CD4-positive, alpha-beta T cell treated with Interferon gamma for 1 hour (primary cell): Measurements from ENCODE around the gene MAML3.

Source experiments
- DNase-seq: peaks from one replicate; pipeline ENCODE4 v3.0.0-alpha.2; 2020

The MAML3 gene

DNA sequence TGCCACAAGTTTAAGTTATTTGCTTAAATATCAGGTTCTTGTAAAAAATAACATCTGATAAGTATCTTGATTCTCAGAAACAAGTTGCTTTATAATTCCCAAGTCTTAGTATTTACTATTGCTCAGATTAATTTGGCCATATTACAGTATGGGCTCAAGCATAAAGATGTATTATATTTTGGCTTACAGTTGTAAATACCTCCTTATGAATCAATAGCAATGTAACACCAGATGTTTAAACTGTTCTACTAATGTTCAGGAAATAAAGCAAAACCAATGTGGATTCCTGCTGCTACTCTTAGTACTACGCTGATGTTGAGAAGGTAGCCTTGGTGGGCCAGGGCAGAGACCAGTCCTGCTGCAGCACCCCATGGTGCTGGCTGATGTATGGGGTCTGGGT, 385.6 kb downstream of the MAML3 start:
- no peak for DNase-seq

- no peak for DNase-seq
These were observed 386.4 kb downstream of the MAML3 start for GRCh38 chr4:139767585-139767984.

GRCh38 chr4:139767168-139767567, 386.8 kb downstream of the MAML3 start:
- DNase-seq: no peak

GRCh38 chr4:139764686-139765310, 389.2 kb downstream of the MAML3 start:
- DNase-seq: no peak

DNA sequence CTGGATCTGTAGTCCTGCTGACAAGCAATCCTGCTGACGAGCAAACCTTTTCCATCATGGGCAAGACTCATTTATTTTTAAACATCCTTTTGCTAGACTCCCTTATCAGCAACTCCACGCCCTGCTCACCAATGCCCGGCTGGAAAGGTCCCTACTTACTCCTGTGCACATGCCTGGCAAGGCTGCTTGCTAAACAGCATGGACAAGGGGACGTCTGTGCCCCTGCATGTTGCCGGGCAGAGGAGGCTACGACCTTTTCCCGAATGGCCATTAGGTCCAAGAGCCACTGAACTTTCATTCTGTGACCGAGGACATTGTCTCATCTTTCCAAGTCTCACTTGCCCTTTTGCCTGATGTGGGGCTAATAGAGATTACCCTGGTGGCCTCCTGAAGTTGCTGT, 389.8 kb downstream of the MAML3 start:
- DNase-seq: no peak

GRCh38 chr4:139763672-139764071, 390.3 kb downstream of the MAML3 start:
- no peak for DNase-seq

- no peak for DNase-seq
These were observed 390.8 kb downstream of the MAML3 start for GRCh38 chr4:139763205-139763604.

DNA sequence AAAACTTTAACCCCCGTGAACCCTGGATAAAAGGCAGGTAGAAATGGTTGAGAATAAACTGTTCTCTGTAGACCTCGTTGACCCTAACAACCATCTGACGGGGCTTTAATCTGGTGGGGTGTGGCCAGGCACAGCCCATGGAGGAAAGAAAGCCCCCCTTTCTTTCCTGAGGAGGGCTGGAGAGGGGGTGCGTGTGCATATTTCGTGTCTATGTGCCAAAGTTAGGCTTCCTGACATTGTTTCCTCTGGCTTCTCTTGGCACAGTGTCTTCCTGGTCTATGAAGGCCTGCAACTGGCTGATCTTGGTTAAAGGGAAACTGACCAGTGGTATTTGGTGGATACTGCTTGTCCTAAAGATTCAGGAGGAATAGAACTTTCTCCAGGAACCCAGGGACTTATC, 391.3 kb downstream of the MAML3 start:
- no peak for DNase-seq

DNA sequence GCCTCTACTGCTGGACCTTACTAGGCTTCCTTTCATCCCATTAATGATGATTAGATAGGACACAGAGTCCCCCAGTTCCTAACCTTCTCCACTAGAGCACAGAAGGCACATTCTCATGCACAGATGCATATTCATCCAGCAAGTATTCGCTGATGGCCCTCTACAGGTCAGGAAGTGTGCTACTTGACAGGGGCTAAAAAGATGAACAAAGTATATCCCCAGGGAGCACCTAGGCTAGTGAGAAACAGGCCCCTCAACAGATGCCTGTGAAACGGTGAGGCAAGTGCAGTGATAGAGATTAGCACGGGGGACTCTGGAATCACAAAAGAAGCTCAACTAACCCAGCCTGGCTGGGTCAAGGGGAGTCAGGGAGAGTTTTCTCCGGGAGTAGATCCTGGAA, 392.5 kb downstream of the MAML3 start:
- DNase-seq: no peak

DNA sequence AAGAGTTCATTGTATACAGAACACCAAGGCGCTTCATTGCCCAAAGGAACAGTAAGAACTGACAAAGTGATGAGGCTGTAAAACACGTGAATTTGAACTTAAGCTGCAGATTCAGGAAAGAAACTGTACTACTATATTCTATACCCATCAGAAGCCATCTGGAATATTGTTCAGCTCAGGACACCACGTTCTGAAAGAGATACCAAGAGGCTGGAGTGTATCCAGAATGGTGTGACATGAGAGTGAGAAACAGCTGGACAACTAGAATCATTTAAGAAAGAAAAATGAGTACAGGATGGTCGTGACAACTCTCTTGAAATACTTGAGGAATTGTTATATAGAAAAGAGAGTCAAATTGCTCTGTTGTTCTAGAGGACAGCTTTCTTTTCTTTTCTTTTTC, 393.4 kb downstream of the MAML3 start:
- DNase-seq: no peak

GRCh38 chr4:139759097-139759496, 394.9 kb downstream of the MAML3 start:
- DNase-seq: no peak

- DNase-seq: no peak
These were observed 397.4 kb downstream of the MAML3 start for GRCh38 chr4:139756391-139757180.

DNA sequence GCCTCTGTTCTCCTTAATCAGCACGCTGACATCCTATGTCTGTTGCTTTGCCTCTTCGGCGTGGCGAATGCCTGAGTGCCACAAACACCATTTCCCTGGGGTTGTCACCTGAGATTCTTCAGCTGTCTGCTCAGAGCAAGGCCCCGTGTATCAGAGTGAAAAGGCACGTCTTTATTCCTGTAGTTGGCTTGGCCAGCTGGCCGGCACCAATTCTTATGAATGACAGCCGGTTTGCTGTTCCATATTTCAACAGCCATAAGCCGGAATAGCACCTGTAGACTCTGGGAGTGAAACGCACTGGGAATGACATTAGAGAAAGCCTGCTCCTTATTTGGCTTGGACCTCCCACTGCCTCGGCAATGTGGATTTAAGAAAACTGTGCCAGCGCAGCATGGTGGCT, 399.0 kb downstream of the MAML3 start:
- no peak for DNase-seq

DNA sequence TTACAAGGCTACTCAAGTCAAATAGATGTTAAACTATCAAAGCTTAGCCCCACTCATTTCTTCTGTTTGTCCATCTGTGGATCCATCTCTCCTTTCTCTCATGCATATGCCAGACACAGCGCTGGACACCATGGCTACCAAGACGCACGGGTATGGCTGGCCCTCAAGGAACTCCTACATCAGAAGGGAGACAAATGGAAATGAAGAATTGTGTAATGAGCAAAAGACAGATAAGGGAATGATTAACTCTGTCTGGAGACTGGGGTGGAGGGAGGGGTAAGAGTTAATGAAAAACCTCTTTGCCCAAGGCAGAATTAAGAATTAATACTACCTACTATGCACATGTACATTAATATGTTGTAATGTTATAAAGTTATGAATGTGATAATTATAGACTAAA, 400.3 kb downstream of the MAML3 start:
- no peak for DNase-seq

DNA sequence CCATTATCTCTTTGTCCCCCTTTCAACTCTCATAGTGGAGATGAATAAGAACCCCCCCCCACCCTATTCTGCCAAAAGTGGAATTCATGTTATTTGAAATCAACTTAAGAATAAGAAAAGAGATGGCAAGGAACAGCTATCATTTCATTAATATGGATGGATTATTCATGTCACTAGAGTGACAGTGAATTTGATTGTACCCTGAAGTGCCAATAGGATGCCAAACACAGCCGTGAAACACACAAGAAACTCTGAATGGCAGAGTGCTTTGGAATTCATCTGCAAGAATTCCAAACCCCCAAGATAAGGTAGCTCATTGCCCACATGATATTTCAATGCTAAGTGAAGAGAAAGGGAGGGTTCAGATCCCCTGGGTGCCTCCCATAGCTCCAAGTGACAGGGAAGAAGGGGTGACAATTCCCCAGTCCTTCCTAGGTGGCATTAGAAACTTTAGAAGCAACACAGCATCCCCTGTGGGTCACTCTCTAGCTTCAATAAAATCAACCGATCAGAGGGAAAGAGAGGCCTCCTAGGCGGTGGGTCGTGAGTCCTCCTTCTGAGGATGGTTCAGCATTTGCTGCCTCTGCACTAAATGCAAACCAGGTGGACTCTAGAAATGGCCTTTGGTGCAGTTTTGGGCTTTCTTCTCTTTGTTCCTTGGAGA, 404.0 kb downstream of the MAML3 start:
- DNase-seq: no peak

GRCh38 chr4:139749338-139749737, 404.6 kb downstream of the MAML3 start:
- DNase-seq: no peak

GRCh38 chr4:139746431-139747171, 407.4 kb downstream of the MAML3 start:
- no peak for DNase-seq

DNA sequence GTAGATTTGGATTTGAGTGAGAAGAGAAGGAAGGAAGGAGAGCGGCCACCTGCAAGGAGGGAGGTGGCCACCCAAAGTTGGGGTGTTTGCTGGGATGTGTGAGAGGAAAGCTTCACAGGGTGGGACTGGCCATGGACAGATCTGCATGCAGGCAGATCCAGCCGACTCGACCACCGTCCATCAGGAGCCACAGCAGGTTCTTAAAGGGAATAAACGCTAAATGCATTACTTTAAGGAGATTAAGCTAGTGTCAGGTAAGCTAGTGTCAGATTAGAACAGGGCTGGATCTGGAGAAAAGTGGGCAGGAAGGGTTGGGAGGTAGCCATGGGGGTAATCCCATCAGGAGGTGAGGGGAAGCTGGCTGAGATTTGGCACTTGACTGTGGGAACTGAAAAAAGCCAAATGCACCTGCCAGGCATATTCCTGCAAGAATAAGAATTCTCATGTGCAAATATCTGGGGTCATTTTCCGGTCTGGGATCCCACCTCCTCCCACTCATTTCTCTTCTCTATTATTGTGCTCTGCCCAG, 408.8 kb downstream of the MAML3 start:
- DNase-seq: no peak

DNA sequence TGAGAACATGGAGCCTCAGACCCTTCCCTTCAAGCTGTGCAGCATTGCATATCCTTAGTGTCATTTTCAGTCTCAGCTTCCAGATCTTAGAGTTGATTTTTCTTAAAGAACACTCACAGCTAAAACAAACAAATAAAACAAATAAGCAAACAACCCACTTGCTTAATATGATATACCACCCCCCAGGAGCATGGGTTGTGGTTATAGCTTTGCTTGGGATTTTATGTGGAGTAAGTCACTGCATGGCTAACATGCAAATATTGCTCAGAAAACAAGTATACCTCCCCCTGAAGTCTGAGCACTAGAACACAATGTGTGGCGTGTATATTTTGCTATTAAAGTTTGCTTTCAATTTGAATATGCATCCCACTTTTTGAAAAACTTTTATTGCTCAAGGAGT, 409.8 kb downstream of the MAML3 start:
- DNase-seq: no peak

- no peak for DNase-seq
These were observed 411.0 kb downstream of the MAML3 start for GRCh38 chr4:139743027-139743426.

GRCh38 chr4:139740531-139741041, 413.4 kb downstream of the MAML3 start:
- DNase-seq: no peak

DNA sequence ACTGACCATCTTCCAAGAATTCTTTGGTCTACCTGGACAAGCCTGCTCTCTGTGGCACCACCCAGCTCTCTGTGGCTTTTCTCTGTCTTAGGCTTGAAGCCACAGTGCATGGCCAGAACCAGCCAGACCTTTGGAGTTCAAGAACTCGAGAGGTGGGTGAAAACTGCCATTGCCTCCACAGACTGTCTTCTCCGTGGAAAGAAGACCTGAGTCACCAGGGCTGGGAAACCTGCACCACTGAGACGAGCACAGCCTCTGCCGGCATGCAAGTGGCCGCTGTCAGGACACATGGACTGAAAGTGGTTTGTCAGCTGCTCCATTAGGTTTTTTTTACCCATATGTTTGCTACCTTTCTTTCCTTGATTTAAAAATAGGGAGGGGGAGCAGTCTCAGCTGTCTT, 413.9 kb downstream of the MAML3 start:
- no peak for DNase-seq
